Measurements from ENCODE around the gene BARX2. TPM values are rescaled to one million over a fixed set of nuclear protein-coding genes. Genes with fewer than 3 reads are reported as not detected.

Gene BARX2
- total and polyA plus RNA-seq, 2 of the 4 experiments (the other 2 are of a cell fraction), result not detected

GRCh38 chr11:129412494-129412893 lies 36.8 kb downstream of the BARX2 start:
- no peaks in the 10 kb centered on the region for H3K9me1 ChIP-seq (ENCODE audit: insufficient read depth, low read length)
- H2AK5ac ChIP-seq (ENCODE audit: low read depth, low read length), result no peak overlapping the region
- H3K9me3 ChIP-seq (ENCODE audit: control insufficient read depth, insufficient read depth, low read length), result 0 out of 2 replicates have a peak, but pooled peaks cover 2% of the 10 kb centered on the region
- no peak overlapping the region for H4K8ac ChIP-seq (ENCODE audit: low read depth in 2 of 2, low read length in 2 of 2)
- H3K27me3 ChIP-seq (ENCODE audit: control insufficient read depth, insufficient read depth, low read length), result no peaks in the 10 kb centered on the region
- H3K4ac ChIP-seq (ENCODE audit: low read depth, low read length), result no peak overlapping the region
- H3K14ac ChIP-seq (replicated peaks; ENCODE audit: low read depth, low read length), result no peak overlapping the region
- no peak for DNase-seq
- H2AK9ac ChIP-seq (replicated peaks; ENCODE audit: low read depth, low read length, poor library complexity), result no peak overlapping the region
- no peak for TF ChIP-seq CTCF (conservative IDR thresholded peaks at IDR 0.05; ENCODE audit: low read depth, low read length)
- TF ChIP-seq CHD1 (IDR thresholded peaks at IDR 0.05; ENCODE audit: low read depth, low read length), result no peak
- TF ChIP-seq ELK1 (IDR thresholded peaks at IDR 0.05; ENCODE audit: borderline replicate concordance, low read depth, low read length), result no peak
- no peak for TF ChIP-seq RAD21 (IDR thresholded peaks at IDR 0.05; ENCODE audit: low read length)
- no peak for TF ChIP-seq FOS (IDR thresholded peaks at IDR 0.05; ENCODE audit: low read depth, low read length)
- TF ChIP-seq MAZ (IDR thresholded peaks at IDR 0.05; ENCODE audit: borderline replicate concordance, low read depth, low read length), result no peak
- TF ChIP-seq MXI1 (IDR thresholded peaks at IDR 0.05; ENCODE audit: borderline replicate concordance, low read depth, low read length), result no peak
- TF ChIP-seq USF2 (IDR thresholded peaks at IDR 0.05; ENCODE audit: low read depth, low read length), result no peak
- no peak for TF ChIP-seq POLR2A (IDR thresholded peaks at IDR 0.05; ENCODE audit: low read depth, low read length)
- TF ChIP-seq CEBPB (IDR thresholded peaks at IDR 0.05; ENCODE audit: low read depth, low read length), result no peak
- TF ChIP-seq RCOR1 (IDR thresholded peaks at IDR 0.05; ENCODE audit: insufficient replicate concordance, low read length), result no peak
- no peak for TF ChIP-seq BHLHE40 (IDR thresholded peaks at IDR 0.05; ENCODE audit: low read depth, low read length)
- TF ChIP-seq RFX5 (IDR thresholded peaks at IDR 0.05; ENCODE audit: low read depth, low read length), result no peak
- TF ChIP-seq MAFK (IDR thresholded peaks at IDR 0.05; ENCODE audit: low read depth, low read length), result no peak
- no peaks in the 10 kb centered on the region for H4K20me1 ChIP-seq (ENCODE audit: insufficient read depth, low read length)
- ChIA-PET POLR2A (ENCODE audit: unreplicated experiment) (no interaction called here), CTCF (no interaction called here)
- in situ Hi-C loops (cut with MboI; ENCODE audit: low sequenced_read_pairs) (no loop called here), dilution Hi-C loops (cut with HindIII; ENCODE audit: low sequenced_read_pairs, unreplicated experiment) (no loop called here), intact Hi-C loops (cut with micrococcal nuclease) (no loop called here)
- H3K4me3 ChIP-seq (ENCODE audit: insufficient read depth, low read depth, low read length), result no peak overlapping the region
- no peak for ATAC-seq (ENCODE audit: low read depth)
- H3K23ac ChIP-seq (ENCODE audit: low read depth, low read length), result no peak overlapping the region
- no peaks in the 10 kb centered on the region for H3K79me1 ChIP-seq (ENCODE audit: low read depth in 1 of 2, low read length in 2 of 2)
- no peak overlapping the region for H3K18ac ChIP-seq (ENCODE audit: low read depth, low read length)
- no peak overlapping the region for H2BK5ac ChIP-seq (ENCODE audit: low read depth, low read length, poor library complexity, severe bottlenecking)
- H4K91ac ChIP-seq (ENCODE audit: insufficient read depth, low read depth, low read length), result no peak overlapping the region
- H3K4me2 ChIP-seq (ENCODE audit: low read depth, low read length), result no peak overlapping the region
- H4K5ac ChIP-seq (ENCODE audit: low read depth, low read length), result no peak overlapping the region
- no peak overlapping the region for H2BK15ac ChIP-seq (ENCODE audit: low read depth, low read length)
- H3K4me1 ChIP-seq (ENCODE audit: control insufficient read depth, insufficient read depth, low read length), result no peaks in the 10 kb centered on the region
- H3K56ac ChIP-seq (ENCODE audit: extremely low read depth, insufficient read depth, low read length), result no peak overlapping the region
- H3K9ac ChIP-seq (ENCODE audit: low read depth, low read length), result no peak overlapping the region
- BruUV-seq (replicated peaks), result no TSS peak
- WGBS, 2 experiments (ENCODE audit: extremely low coverage in 2 of 2, insufficient read length in 1 of 2), result no CpG with 5 or more reads among the region's 4 CpGs
- no peaks in the 10 kb centered on the region for H3K36me3 ChIP-seq (ENCODE audit: control insufficient read depth, insufficient read depth, low read length)
- H2BK20ac ChIP-seq (ENCODE audit: low read depth, low read length), result no peak overlapping the region
- no peak overlapping the region for H3K27ac ChIP-seq (ENCODE audit: insufficient read depth, low read length)
- no peak overlapping the region for H2BK120ac ChIP-seq (ENCODE audit: low read depth, low read length)
- no peak overlapping the region for H2AFZ ChIP-seq (replicated peaks; ENCODE audit: low read length, poor library complexity)

Data from IMR-90 (cell line).